ENCODE measurements around the gene GSAP. TPM values are rescaled to one million over a fixed set of nuclear protein-coding genes. Genes with fewer than 3 reads are reported as not detected.

Gene GSAP
- total and polyA plus RNA-seq, 2 donors (not counting 1 experiment from before 2014, with no cell fraction given) = 140 to 207 TPM

GRCh38 chr7:77458786-77459185 lies 42.6 kb upstream of the GSAP start:
- Mint-ChIP-seq H3K27ac (no peak overlapping the region), H3K27me3 (no peaks in the 10 kb centered on the region), H3K4me1 (peaks cover 6% of the 10 kb centered on the region), H3K4me3 (no peak overlapping the region), H3K9me3 (ENCODE audit: insufficient read depth) (no peaks in the 10 kb centered on the region)
- no peaks in the 10 kb centered on the region for H3K36me3 ChIP-seq (replicated peaks in 1 of 2; ENCODE audit: control extremely low read depth in 1 of 2, control insufficient read depth in 1 of 2, extremely low read depth in 1 of 2, insufficient read depth in 2 of 2, low read length in 1 of 2)
- ATAC-seq (ENCODE audit: low read depth) = no peak
- H3K9ac ChIP-seq (ENCODE audit: low read length) = no peak overlapping the region
- no peaks in the 10 kb centered on the region for H3K79me2 ChIP-seq (ENCODE audit: control insufficient read depth, insufficient read depth, low read length)
- intact Hi-C loops (cut with micrococcal nuclease) = no loop called here
- no peak overlapping the region for H2AFZ ChIP-seq (ENCODE audit: insufficient read depth, low read depth, low read length, poor library complexity, severe bottlenecking)
- ChIA-PET POLR2A (no interaction called here), CTCF (no interaction called here)
- H3K9me3 ChIP-seq (ENCODE audit: control extremely low read depth in 1 of 3, control insufficient read depth in 2 of 3, insufficient read depth in 1 of 3, low read length in 2 of 3) = no peaks in the 10 kb centered on the region
- no peaks in the 10 kb centered on the region for H3K27me3 ChIP-seq (replicated peaks in 1 of 4; ENCODE audit: control extremely low read depth in 1 of 4, control insufficient read depth in 3 of 4, insufficient read depth in 4 of 4, low read length in 3 of 4)
- peaks cover 3 to 4% of the 10 kb centered on the region in 2 donors for H3K4me1 ChIP-seq (ENCODE audit: control insufficient read depth in 2 of 2, insufficient read depth in 2 of 2, low read length in 2 of 2)
- H3K27ac ChIP-seq (ENCODE audit: low read length in 2 of 2) = no peak overlapping the region
- no peak for DNase-seq
- no peak for TF ChIP-seq EZH2 (IDR thresholded peaks at IDR 0.05; ENCODE audit: borderline replicate concordance, insufficient read depth, low read depth, low read length, poor library complexity, severe bottlenecking)
- no peak for TF ChIP-seq CTCF (IDR thresholded peaks at IDR 0.05)
- H4K20me1 ChIP-seq (ENCODE audit: control insufficient read depth, insufficient read depth, low read length, poor library complexity, severe bottlenecking) = no peaks in the 10 kb centered on the region
- WGBS (ENCODE audit: insufficient coverage) = no CpG with 5 or more reads among the region's 3 CpGs
- no peak overlapping the region for H3K4me3 ChIP-seq (ENCODE audit: control extremely low read depth in 1 of 5, extremely low read depth in 1 of 5, insufficient read depth in 1 of 5, low read depth in 2 of 5, low read length in 4 of 5)
- H3K4me2 ChIP-seq (replicated peaks; ENCODE audit: low read depth, low read length, poor library complexity, severe bottlenecking) = no peak overlapping the region

GRCh38 chr7:77457779-77458178 lies 41.6 kb upstream of the GSAP start:
- no peaks in the 10 kb centered on the region for H3K9me3 ChIP-seq (ENCODE audit: control extremely low read depth in 1 of 3, control insufficient read depth in 2 of 3, insufficient read depth in 1 of 3, low read length in 2 of 3)
- intact Hi-C loops (cut with micrococcal nuclease) = no loop called here
- Mint-ChIP-seq H3K4me1 (peaks cover 6% of the 10 kb centered on the region), H3K27me3 (no peaks in the 10 kb centered on the region), H3K27ac (no peak overlapping the region), H3K4me3 (no peak overlapping the region), H3K9me3 (ENCODE audit: insufficient read depth) (no peaks in the 10 kb centered on the region)
- no peak for TF ChIP-seq CTCF (IDR thresholded peaks at IDR 0.05)
- TF ChIP-seq EZH2 (IDR thresholded peaks at IDR 0.05; ENCODE audit: borderline replicate concordance, insufficient read depth, low read depth, low read length, poor library complexity, severe bottlenecking) = no peak
- no peaks in the 10 kb centered on the region for H3K79me2 ChIP-seq (ENCODE audit: control insufficient read depth, insufficient read depth, low read length)
- POLR2A ChIA-PET = no interaction called here
- H3K27ac ChIP-seq (ENCODE audit: low read length in 2 of 2) = no peak overlapping the region
- no peak overlapping the region for H3K4me3 ChIP-seq (ENCODE audit: control extremely low read depth in 1 of 5, extremely low read depth in 1 of 5, insufficient read depth in 1 of 5, low read depth in 2 of 5, low read length in 4 of 5)
- H2AFZ ChIP-seq (ENCODE audit: insufficient read depth, low read depth, low read length, poor library complexity, severe bottlenecking) = no peak overlapping the region
- H3K36me3 ChIP-seq (replicated peaks in 1 of 2; ENCODE audit: control extremely low read depth in 1 of 2, control insufficient read depth in 1 of 2, extremely low read depth in 1 of 2, insufficient read depth in 2 of 2, low read length in 1 of 2) = no peaks in the 10 kb centered on the region
- H3K4me1 ChIP-seq (ENCODE audit: control insufficient read depth in 2 of 2, insufficient read depth in 2 of 2, low read length in 2 of 2) = peaks cover 0 to 4% of the 10 kb centered on the region in 2 donors
- no peaks in the 10 kb centered on the region for H3K27me3 ChIP-seq (replicated peaks in 1 of 4; ENCODE audit: control extremely low read depth in 1 of 4, control insufficient read depth in 3 of 4, insufficient read depth in 4 of 4, low read length in 3 of 4)
- H3K9ac ChIP-seq (ENCODE audit: low read length) = no peak overlapping the region
- H4K20me1 ChIP-seq (ENCODE audit: control insufficient read depth, insufficient read depth, low read length, poor library complexity, severe bottlenecking) = no peaks in the 10 kb centered on the region
- DNase-seq (no peak), ATAC-seq (ENCODE audit: low read depth) (no peak)
- CTCF ChIA-PET = no interaction called here
- WGBS (ENCODE audit: insufficient coverage) = 90% methylated on average over 2 of the region's 4 CpGs
- H3K4me2 ChIP-seq (replicated peaks; ENCODE audit: low read depth, low read length, poor library complexity, severe bottlenecking) = no peak overlapping the region

Measured in B cell (primary cell).